Common myeloid progenitor, CD34-positive (primary cell): ENCODE data around the gene CEACAM4.
A peak's percentile ranks its signal among the peaks of the same experiment; 100 is the strongest.

Experiments used
- CTCF ChIA-PET: fragments of 350-600 bp; sonication (Branson Sonifier 250); formaldehyde crosslinking; loops from one replicate; lab custom pipeline; 2021; ENCODE audit warnings: antibody characterized with exemption; lab: Charles Lee
- POLR2A ChIA-PET: fragments of 350-600 bp; sonication (Branson Sonifier 250); formaldehyde crosslinking; loops from one replicate; lab custom pipeline; 2021; ENCODE audit warnings: antibody characterized with exemption; lab: Charles Lee
- DNase-seq, 3 donors: peaks; one replicate each; pipeline versions ENCODE4 v3.0.0 to v3.0.0-alpha.2; 2013
- H3K27ac ChIP-seq, 2 experiments: 1 replicate in 1 of 2; 2 replicates in 1 of 2; pipeline ENCODE4 v1.7.0; 2013; ENCODE audit warnings: inconsistent platforms in 2 of 2, low read length in 2 of 2, mild to moderate bottlenecking in 2 of 2, low read depth in 1 of 2, moderate library complexity in 1 of 2; ENCODE audit not compliant: severe bottlenecking in 2 of 2, insufficient read depth in 1 of 2, poor library complexity in 1 of 2
- H3K27me3 ChIP-seq, 5 experiments: replicated peaks in 2 of 5; 1 replicate in 3 of 5; 2 replicates in 2 of 5; pipeline versions ENCODE4 v1.6.1 to v1.7.0; 2013; ENCODE audit warnings: low read length in 4 of 5, mild to moderate bottlenecking in 2 of 5, moderate library complexity in 2 of 5, inconsistent platforms in 1 of 5; ENCODE audit not compliant: insufficient read depth in 5 of 5, control insufficient read depth in 4 of 5
- H3K36me3 ChIP-seq, 4 experiments: 1 replicate in 2 of 4; 2 replicates in 2 of 4; pipeline versions ENCODE4 v1.6.1 to v1.7.0; 2013; ENCODE audit warnings: low read length in 3 of 4, control low read depth in 1 of 4, mild to moderate bottlenecking in 1 of 4; ENCODE audit not compliant: control insufficient read depth in 4 of 4, insufficient read depth in 4 of 4
- H3K4me1 ChIP-seq, 4 experiments: 1 replicate in 3 of 4; 2 replicates in 1 of 4; pipeline versions ENCODE4 v1.6.1 to v1.7.1; 2013; ENCODE audit warnings: low read length in 3 of 4, mild to moderate bottlenecking in 3 of 4, control low read depth in 1 of 4, inconsistent platforms in 1 of 4, moderate library complexity in 1 of 4; ENCODE audit not compliant: control insufficient read depth in 4 of 4, insufficient read depth in 4 of 4; ENCODE audit errors: control extremely low read depth in 1 of 4
- H3K4me3 ChIP-seq, 7 experiments: 1 replicate in 4 of 7; 2 replicates in 3 of 7; pipeline versions ENCODE4 v1.5.1 to v1.7.0; 2013; ENCODE audit warnings: mild to moderate bottlenecking in 7 of 7, low read length in 6 of 7, moderate library complexity in 6 of 7, inconsistent platforms in 2 of 7, low read depth in 2 of 7, control low read depth in 1 of 7; ENCODE audit not compliant: insufficient read depth in 4 of 7, control insufficient read depth in 1 of 7; ENCODE audit errors: extremely low read depth in 1 of 7
- H3K9me3 ChIP-seq, 5 experiments: 1 replicate in 4 of 5; 2 replicates in 1 of 5; pipeline versions ENCODE4 v1.6.1 to v1.7.1; 2013; ENCODE audit warnings: low read length in 4 of 5, mild to moderate bottlenecking in 2 of 5, inconsistent platforms in 1 of 5, low read depth in 1 of 5, moderate library complexity in 1 of 5; ENCODE audit not compliant: control insufficient read depth in 4 of 5, insufficient read depth in 2 of 5; ENCODE audit errors: control extremely low read depth in 1 of 5
- WGBS: methylation state at CpG from one replicate; pipeline ENCODE4 v1.1.5; 2013; ENCODE audit not compliant: insufficient coverage; 5-methylcytosine and 5-hydroxymethylcytosine counted together

The CEACAM4 gene

GRCh38 chr19:41588497-41589209, 38.2 kb downstream of the CEACAM4 start:
- peak in 2 of 3 donors; percentile 44 to 45 for DNase-seq
- CTCF ChIA-PET, result interaction anchor here (1.1 to 2.1 kb wide), 2 partner anchors 9 to 11 kb away, joined by 4 to 6 read pairs; no protein-coding TSS in a partner anchor

DNA sequence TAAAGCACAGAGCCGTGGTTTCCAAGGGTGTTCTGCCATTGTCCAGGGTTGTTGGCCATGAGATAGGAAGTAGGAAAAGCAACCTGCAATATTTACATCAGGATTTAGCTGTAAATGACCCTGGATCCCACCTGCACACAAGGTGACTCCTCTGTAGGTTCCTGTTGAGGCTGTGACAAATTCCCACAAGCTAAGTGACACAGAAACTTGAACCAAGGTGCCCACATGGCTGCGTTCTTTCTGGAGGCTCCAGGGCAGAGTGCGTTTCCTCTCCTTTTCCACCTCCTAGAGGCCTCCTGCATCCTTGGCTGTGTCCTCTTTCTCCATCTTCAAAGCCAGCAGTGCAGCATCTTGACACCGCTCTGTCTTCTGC, 39.0 kb downstream of the CEACAM4 start:
- Histone ChIP-seq H3K36me3 (peaks cover 0 to 43% (median 2%) of the 10 kb centered on the region in 4 experiments), H3K27ac (no peak overlapping the region), H3K4me1 (no peaks in the 10 kb centered on the region), H3K27me3 (peaks cover 0 to 5% (median 0%) of the 10 kb centered on the region in 5 experiments), H3K9me3 (peaks cover 0 to 3% (median 0%) of the 10 kb centered on the region in 5 experiments), H3K4me3 (no peak overlapping the region)
- POLR2A ChIA-PET, result no interaction called here
- 77% methylated on average over 3 of the region's 4 CpGs for WGBS
- no peak for DNase-seq
- CTCF ChIA-PET, result interaction anchor here (2.1 kb wide), 1 partner anchor 10 kb away, joined by 6 read pairs; no protein-coding TSS in a partner anchor

More at GRCh38 chr19:41588497-41589209, 38.2 kb downstream of the CEACAM4 start:
- POLR2A ChIA-PET, result no interaction called here
- H3K36me3 ChIP-seq, result peaks cover 0 to 34% (median 2%) of the 10 kb centered on the region in 4 experiments
- WGBS, result 67% methylated on average over 4 of the region's 6 CpGs
- H3K27me3 ChIP-seq, result peaks cover 0 to 5% (median 0%) of the 10 kb centered on the region in 5 experiments
- H3K4me1 ChIP-seq, result no peaks in the 10 kb centered on the region
- H3K27ac ChIP-seq, result no peak overlapping the region
- H3K4me3 ChIP-seq, result no peak overlapping the region
- peaks cover 0 to 4% (median 0%) of the 10 kb centered on the region in 5 experiments for H3K9me3 ChIP-seq

DNA sequence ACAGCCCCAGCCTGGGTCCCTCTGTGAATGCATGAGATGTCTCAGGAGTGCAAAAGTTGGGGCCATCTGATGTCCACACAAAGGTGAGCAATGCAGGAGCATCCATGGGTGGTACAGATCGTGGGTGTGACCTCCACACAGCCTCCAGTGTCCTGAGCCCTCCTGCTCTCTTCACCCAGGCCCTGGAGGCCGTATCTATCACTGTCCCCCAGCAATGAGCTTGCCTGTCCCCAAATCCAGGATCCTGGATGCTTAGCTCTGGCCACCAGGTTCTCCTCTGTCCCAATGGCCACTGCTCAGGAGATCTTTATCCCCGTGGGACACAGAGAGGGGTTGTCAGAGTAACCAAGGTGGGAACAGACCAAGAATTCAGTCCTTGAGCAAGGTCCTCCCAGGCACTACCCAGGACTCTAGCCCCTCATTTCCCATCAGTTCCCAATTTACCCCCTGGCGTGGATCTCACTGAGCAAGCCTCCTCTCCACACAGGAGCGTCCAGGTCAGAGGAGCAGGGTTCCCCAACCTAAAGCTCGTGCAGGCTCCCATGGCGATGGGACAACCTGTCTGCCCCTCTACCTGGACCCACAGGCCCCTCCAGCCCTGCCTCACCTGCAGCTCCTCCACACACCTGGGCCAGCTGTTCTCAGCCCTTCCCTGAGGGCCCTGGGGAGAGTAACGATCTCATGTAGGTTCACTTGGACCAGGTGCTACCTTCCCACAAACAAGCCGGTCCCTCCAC, 39.6 kb downstream of the CEACAM4 start:
- Histone ChIP-seq H3K9me3 (peaks cover 0 to 8% (median 2%) of the 10 kb centered on the region in 5 experiments), H3K4me1 (no peaks in the 10 kb centered on the region), H3K27me3 (peaks cover 0 to 5% (median 0%) of the 10 kb centered on the region in 5 experiments), H3K27ac (no peak overlapping the region), H3K36me3 (peaks cover 0 to 48% (median 2%) of the 10 kb centered on the region in 4 experiments), H3K4me3 (no peak overlapping the region)
- ChIA-PET CTCF (interaction anchor here (0.7 to 2.1 kb wide), 4 partner anchors 10 to 148 kb away, joined by 3 to 6 read pairs (median 4); partner anchors contain the start of gene DMAC2), POLR2A (no interaction called here)
- WGBS, result 98% methylated on average over 5 of the region's 9 CpGs
- DNase-seq, result no peak

GRCh38 chr19:41586064-41586463, 40.8 kb downstream of the CEACAM4 start:
- no peak for DNase-seq
- peaks cover 0 to 58% (median 4%) of the 10 kb centered on the region in 4 experiments for H3K36me3 ChIP-seq
- H3K27me3 ChIP-seq, result no peaks in the 10 kb centered on the region
- no peak overlapping the region for H3K4me3 ChIP-seq
- ChIA-PET POLR2A (no interaction called here), CTCF (interaction anchor here (1.4 kb wide), 1 partner anchor 9 kb away, joined by 4 read pairs; no protein-coding TSS in a partner anchor)
- no peaks in the 10 kb centered on the region for H3K4me1 ChIP-seq
- H3K9me3 ChIP-seq, result peaks cover 0 to 18% (median 9%) of the 10 kb centered on the region in 5 experiments
- no peak overlapping the region for H3K27ac ChIP-seq

GRCh38 chr19:41584931-41585330, 41.9 kb downstream of the CEACAM4 start:
- no peak for DNase-seq
- ChIA-PET POLR2A (no interaction called here), CTCF (no interaction called here)
- Histone ChIP-seq H3K36me3 (peaks cover 0 to 69% (median 11%) of the 10 kb centered on the region in 4 experiments), H3K4me1 (no peaks in the 10 kb centered on the region), H3K4me3 (no peak overlapping the region), H3K9me3 (peaks cover 0 to 25% (median 9%) of the 10 kb centered on the region in 5 experiments), H3K27me3 (no peaks in the 10 kb centered on the region), H3K27ac (no peak overlapping the region)
- 82% methylated on average over 1 of the region's 1 CpG for WGBS

- CTCF ChIA-PET, result no interaction called here
Measured at GRCh38 chr19:41584260-41584810, 42.5 kb downstream of the CEACAM4 start.

More at GRCh38 chr19:41584260-41584810, 42.5 kb downstream of the CEACAM4 start:
- no peaks in the 10 kb centered on the region for H3K27me3 ChIP-seq
- no peak for DNase-seq
- 99% methylated on average over 6 of the region's 6 CpGs for WGBS
- H3K9me3 ChIP-seq, result peaks cover 0 to 25% (median 9%) of the 10 kb centered on the region in 5 experiments
- H3K27ac ChIP-seq, result no peak overlapping the region
- H3K4me3 ChIP-seq, result no peak overlapping the region
- H3K4me1 ChIP-seq, result no peaks in the 10 kb centered on the region
- POLR2A ChIA-PET, result no interaction called here
- peaks cover 0 to 75% (median 12%) of the 10 kb centered on the region in 4 experiments for H3K36me3 ChIP-seq
